A673 (cell line): ENCODE results near the gene NSD1.

Source experiments
- EZH2 ChIP-seq: fragments of 200-600 bp; sonication (generic); IDR thresholded peaks from 2 replicates; pipeline ENCODE4 v1.6.1; 2017; ENCODE audit warnings: borderline replicate concordance, low read depth, mild to moderate bottlenecking, mixed read lengths, antibody characterized with exemption, low read length; ENCODE audit not compliant: poor library complexity, severe bottlenecking
- TF ChIP-seq, protein P1 (sequence below): fragments of 300-800, 200-600 bp; sonication (generic); conservative IDR thresholded peaks from 2 replicates; pipeline ENCODE4 v1.5.1; 2017; ENCODE audit warnings: low read depth, mild to moderate bottlenecking, antibody characterized with exemption, low read length, moderate library complexity, mixed read lengths

DNA sequence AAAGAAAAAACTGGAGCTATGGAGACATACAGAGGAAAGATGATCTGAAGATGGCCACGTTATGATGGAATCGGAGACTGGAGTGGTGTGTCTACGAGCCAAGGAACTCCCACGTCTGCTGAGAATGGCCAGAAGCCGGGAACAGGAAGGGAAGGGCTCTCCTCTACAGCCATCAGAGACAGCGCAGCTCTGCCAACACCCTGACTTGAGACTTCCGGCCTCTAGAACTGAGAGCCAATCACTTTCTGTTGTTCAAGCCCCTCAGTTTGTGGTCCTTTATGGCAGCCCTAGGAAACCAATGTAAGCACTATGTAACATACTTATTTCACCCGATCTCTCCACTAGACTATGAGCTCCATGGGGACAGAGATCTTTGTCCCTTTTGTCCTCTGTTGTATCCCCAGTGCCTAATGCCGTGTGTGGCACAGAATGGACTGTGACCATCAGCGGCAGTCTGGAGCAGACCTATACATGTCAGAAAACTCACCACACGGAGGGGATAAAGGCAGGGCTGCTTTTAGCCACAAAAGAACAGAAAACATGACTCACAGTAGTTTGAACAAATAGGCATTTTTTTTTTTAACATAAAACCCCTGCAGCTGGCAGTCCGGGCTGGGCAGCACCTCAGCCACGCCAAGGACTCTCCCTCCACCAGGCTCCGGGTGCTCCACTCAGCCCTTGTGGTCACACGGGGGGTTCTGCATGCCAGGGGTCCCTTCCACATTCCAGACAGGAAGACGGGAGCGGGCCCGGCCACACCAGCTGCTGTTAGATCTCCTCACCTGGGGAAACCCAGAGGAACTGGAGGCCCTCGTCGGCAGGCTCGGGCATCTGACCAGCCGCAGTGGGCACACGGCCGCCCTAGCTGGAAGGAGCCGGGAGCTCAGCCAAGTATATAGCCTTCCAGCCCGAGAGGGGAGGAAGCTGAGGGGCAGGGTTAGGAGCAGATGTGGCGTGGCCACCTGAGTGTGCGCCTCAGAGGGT is 194.3 kb downstream of the NSD1 start:
- TF ChIP-seq, protein P1, sequence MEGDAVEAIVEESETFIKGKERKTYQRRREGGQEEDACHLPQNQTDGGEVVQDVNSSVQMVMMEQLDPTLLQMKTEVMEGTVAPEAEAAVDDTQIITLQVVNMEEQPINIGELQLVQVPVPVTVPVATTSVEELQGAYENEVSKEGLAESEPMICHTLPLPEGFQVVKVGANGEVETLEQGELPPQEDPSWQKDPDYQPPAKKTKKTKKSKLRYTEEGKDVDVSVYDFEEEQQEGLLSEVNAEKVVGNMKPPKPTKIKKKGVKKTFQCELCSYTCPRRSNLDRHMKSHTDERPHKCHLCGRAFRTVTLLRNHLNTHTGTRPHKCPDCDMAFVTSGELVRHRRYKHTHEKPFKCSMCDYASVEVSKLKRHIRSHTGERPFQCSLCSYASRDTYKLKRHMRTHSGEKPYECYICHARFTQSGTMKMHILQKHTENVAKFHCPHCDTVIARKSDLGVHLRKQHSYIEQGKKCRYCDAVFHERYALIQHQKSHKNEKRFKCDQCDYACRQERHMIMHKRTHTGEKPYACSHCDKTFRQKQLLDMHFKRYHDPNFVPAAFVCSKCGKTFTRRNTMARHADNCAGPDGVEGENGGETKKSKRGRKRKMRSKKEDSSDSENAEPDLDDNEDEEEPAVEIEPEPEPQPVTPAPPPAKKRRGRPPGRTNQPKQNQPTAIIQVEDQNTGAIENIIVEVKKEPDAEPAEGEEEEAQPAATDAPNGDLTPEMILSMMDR = no peak
- TF ChIP-seq EZH2 = no peak
